Psoas muscle (tissue), 8 donors: Measurements from ENCODE around the gene OTUB1. TPM values are rescaled to one million over a fixed set of nuclear protein-coding genes. Genes with fewer than 3 reads are reported as not detected.
"Not testable (repeated sequence)": the region's sequence is repeated elsewhere in the genome, so short reads cannot be mapped to it uniquely, and the experiment has no call there.

Source experiments
- ATAC-seq, 4 donors: fragments of 200-7000 bp; cut with Tn5 transposase; one replicate each; pipeline ENCODE4 v1.9.1; 2020; ENCODE audit warnings: moderate library complexity in 3 of 4, mild to moderate bottlenecking in 2 of 4
- DNase-seq, 2 donors: peaks; one replicate each; pipeline ENCODE4 v3.0.0-alpha.2; 2020
- H3K27ac ChIP-seq: fragments of 200-600 bp; one replicate; pipeline ENCODE4 v1.8.0; 2022
- H3K27me3 ChIP-seq, 3 donors: fragments of 200-600 bp in 1 of 3; one replicate each; pipeline versions ENCODE4 v1.6.1 to v1.8.0; 2013 to 2022; ENCODE audit warnings: low read length in 2 of 3, mild to moderate bottlenecking in 2 of 3, moderate library complexity in 1 of 3; ENCODE audit not compliant: insufficient read depth in 3 of 3
- H3K36me3 ChIP-seq, 2 donors: fragments of 200-600 bp in 1 of 2; one replicate each; pipeline versions ENCODE4 v1.6.1 to v1.8.0; 2013 to 2022; ENCODE audit warnings: low read depth in 1 of 2, mild to moderate bottlenecking in 1 of 2, moderate library complexity in 1 of 2; ENCODE audit not compliant: insufficient read depth in 1 of 2
- H3K4me1 ChIP-seq: fragments of 200-600 bp; one replicate; pipeline ENCODE4 v1.8.0; 2022
- H3K4me3 ChIP-seq: fragments of 200-600 bp; one replicate; pipeline ENCODE4 v1.8.0; 2022; ENCODE audit warnings: mild to moderate bottlenecking
- H3K9me3 ChIP-seq: fragments of 200-600 bp; one replicate; pipeline ENCODE4 v1.8.0; 2022
- WGBS, 3 donors: extraction: QIAGEN DNeasy Blood & Tissue Kit; methylation state at CpG; one replicate each; pipeline versions ENCODE4 v1.1.6 to v1.1.7; 2013; 5-methylcytosine and 5-hydroxymethylcytosine counted together
- intact Hi-C, 2 donors: fragments of 100-400 bp; cut with DNase I; formaldehyde crosslinking; loops; one replicate each; pipeline versions ENCODE4 v1.11.0 to v1.14.2; 2022
- polyA plus RNA-seq, 3 donors: library from polyadenylated mRNA; stranded (reverse); fragments of 200-250 nt; gene quantifications; one replicate each; pipeline ENCODE4 v1.2.3, GENCODE V29; 2013
- total RNA-seq, 4 donors: library from RNA; stranded (reverse); fragmentation: NEBNext Ultra II Directional in 2 of 4; extraction: Animal tissue kit (Norgen Biotek cat#: 25700) in 2 of 4; gene quantifications; one replicate each; pipeline versions ENCODE4 v1.2.1 to v1.2.4, GENCODE V29; 2021 to 2023
- TF ChIP-seq, protein P1 (sequence below): fragments of 200-600 bp; IDR thresholded peaks from one replicate; pipeline ENCODE4 v1.8.0; 2022; ENCODE audit warnings: antibody characterized with exemption
- donor health status: healthy with polysubstance abuse.
- donor health status: DM: no; HTN: no; CAD: no; lungs with moderate emphysema.
- donor health status: Bipolar disorder and iron deficiency.
- donor health status: healthy.
- donor health status: DM: yes; HTN: yes; CAD: no.
- donor health status: DM: no; HTN: no; CAD: no.
- donor health status: DM: no; HTN: no; CAD: no.
- donor health status: DM: yes; HTN: yes; CAD: no.

The OTUB1 gene
- total and polyA plus RNA-seq, 7 donors, result 39.4 to 75.4 (median 47.8) TPM

GRCh38 chr11:63961608-63962412 is 24.4 kb upstream of the OTUB1 start:
- H3K4me1 ChIP-seq, result no peaks in the 10 kb centered on the region
- H3K27ac ChIP-seq, result no peak overlapping the region
- H3K9me3 ChIP-seq, result no peaks in the 10 kb centered on the region
- no peak overlapping the region for H3K4me3 ChIP-seq
- H3K36me3 ChIP-seq, result no peaks in the 10 kb centered on the region
- TF ChIP-seq, protein P1, sequence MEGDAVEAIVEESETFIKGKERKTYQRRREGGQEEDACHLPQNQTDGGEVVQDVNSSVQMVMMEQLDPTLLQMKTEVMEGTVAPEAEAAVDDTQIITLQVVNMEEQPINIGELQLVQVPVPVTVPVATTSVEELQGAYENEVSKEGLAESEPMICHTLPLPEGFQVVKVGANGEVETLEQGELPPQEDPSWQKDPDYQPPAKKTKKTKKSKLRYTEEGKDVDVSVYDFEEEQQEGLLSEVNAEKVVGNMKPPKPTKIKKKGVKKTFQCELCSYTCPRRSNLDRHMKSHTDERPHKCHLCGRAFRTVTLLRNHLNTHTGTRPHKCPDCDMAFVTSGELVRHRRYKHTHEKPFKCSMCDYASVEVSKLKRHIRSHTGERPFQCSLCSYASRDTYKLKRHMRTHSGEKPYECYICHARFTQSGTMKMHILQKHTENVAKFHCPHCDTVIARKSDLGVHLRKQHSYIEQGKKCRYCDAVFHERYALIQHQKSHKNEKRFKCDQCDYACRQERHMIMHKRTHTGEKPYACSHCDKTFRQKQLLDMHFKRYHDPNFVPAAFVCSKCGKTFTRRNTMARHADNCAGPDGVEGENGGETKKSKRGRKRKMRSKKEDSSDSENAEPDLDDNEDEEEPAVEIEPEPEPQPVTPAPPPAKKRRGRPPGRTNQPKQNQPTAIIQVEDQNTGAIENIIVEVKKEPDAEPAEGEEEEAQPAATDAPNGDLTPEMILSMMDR, result no peak
- intact Hi-C loops, result no loop called here
- peak; percentile 43 to 77 for DNase-seq
- peak; percentile 30 to 62 (median 52) for ATAC-seq
- 19 to 27% (median 22%) methylated on average over 19 of the region's 19 CpGs for WGBS, 3 donors
- no peaks in the 10 kb centered on the region for H3K27me3 ChIP-seq

DNA sequence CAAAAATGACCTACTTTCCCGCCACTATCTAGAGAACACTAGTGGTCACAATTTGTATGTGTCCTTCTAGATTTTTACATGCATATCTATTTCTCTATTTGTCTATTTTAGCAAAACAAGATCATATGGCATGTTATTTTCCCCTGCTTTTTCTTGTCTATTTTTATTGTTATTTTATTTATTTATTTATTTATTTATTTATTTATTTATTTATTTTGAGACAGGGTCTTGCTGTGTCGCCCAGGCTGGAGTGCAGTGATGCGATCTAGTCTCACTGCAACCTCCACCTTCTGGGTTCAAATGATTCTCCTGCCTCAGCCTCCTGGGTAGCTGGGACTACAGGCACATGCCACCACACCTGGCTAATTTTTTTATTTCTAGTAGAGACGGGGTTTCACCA is 22.3 kb upstream of the OTUB1 start:
- H3K4me1 ChIP-seq, intact Hi-C loops, H3K36me3 ChIP-seq, H3K9me3 ChIP-seq, H3K27ac ChIP-seq, ATAC-seq, DNase-seq, H3K4me3 ChIP-seq, H3K27me3 ChIP-seq: not testable (repeated sequence)
- WGBS, 3 donors, result 93 to 96% (median 95%) methylated on average over 4 of the region's 4 CpGs

GRCh38 chr11:63966444-63966843 is 19.8 kb upstream of the OTUB1 start:
- no peak for ATAC-seq
- no peak for DNase-seq
- Histone ChIP-seq H3K36me3 (no peaks in the 10 kb centered on the region), H3K27me3 (peaks cover 0 to under 1% (median 0%) of the 10 kb centered on the region in 3 donors), H3K27ac (no peak overlapping the region), H3K4me3 (no peak overlapping the region), H3K9me3 (no peaks in the 10 kb centered on the region), H3K4me1 (no peaks in the 10 kb centered on the region)
- intact Hi-C loops, result no loop called here
- TF ChIP-seq, protein P1, result no peak
- 97 to 100% (median 97%) methylated on average over 1 of the region's 1 CpG for WGBS, 3 donors

- intact Hi-C loops, result no loop called here
- TF ChIP-seq, protein P1, result no peak
- H3K36me3 ChIP-seq, result no peaks in the 10 kb centered on the region
- H3K27ac ChIP-seq, result no peak overlapping the region
- 71 to 96% (median 76%) methylated on average over 2 of the region's 2 CpGs for WGBS, 3 donors
- no peaks in the 10 kb centered on the region for H3K9me3 ChIP-seq
- ATAC-seq, result no peak
- no peak for DNase-seq
- peaks cover 0 to 1% (median 0%) of the 10 kb centered on the region in 3 donors for H3K27me3 ChIP-seq
- H3K4me1 ChIP-seq, result no peaks in the 10 kb centered on the region
- H3K4me3 ChIP-seq, result no peak overlapping the region
Measured at GRCh38 chr11:63969461-63969860, 16.8 kb upstream of the OTUB1 start.

DNA sequence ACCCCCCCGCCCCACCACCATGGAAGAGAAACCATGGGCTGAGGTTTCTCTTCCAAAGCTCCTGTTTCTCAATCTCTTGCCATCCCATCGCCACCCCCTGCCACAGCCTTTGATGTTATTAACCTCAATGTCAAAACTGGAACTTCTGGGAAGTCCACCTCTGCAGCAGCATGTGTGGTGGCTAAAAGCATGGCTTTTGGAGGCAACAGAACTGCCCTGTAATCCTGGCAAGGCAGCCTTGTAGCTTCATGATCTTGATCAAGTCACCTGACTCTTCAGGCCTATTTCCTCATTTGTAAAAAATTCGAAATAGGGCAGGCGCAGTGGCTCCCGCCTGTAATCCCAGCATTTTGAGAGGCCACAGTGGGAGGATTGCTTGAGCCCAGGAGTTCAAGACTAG is 15.3 kb upstream of the OTUB1 start:
- ATAC-seq (no peak), DNase-seq (no peak)
- no peaks in the 10 kb centered on the region for H3K9me3 ChIP-seq
- intact Hi-C loops, result no loop called here
- no peak overlapping the region for H3K4me3 ChIP-seq
- peaks cover 0 to 1% (median 0%) of the 10 kb centered on the region in 3 donors for H3K27me3 ChIP-seq
- WGBS, 3 donors, result 76 to 80% (median 78%) methylated on average over 5 of the region's 5 CpGs
- H3K36me3 ChIP-seq, result peaks cover 0 to 2% of the 10 kb centered on the region in 2 donors
- H3K27ac ChIP-seq, result no peak overlapping the region
- H3K4me1 ChIP-seq, result peaks cover 7% of the 10 kb centered on the region
- TF ChIP-seq, protein P1, result no peak

DNA sequence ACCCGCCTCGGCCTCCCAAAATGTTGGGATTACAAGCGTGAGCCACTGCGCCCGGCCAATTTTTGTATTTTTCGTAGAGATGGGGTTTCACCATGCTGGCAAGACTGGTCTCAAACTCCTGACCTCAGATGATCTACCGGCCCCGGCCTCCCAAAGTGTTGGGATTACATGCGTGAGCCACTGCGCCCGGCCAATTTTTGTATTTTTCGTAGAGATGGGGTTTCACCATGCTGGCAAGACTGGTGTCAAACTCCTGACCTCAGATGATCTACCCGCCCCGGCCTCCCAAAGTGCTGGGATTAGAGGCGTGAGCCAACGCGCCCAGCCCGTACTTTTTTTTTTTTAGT is 12.4 kb upstream of the OTUB1 start:
- intact Hi-C loops, H3K9me3 ChIP-seq, ATAC-seq, DNase-seq, H3K27me3 ChIP-seq, H3K27ac ChIP-seq: not testable (repeated sequence)
- peaks cover 18% of the 10 kb centered on the region for H3K4me1 ChIP-seq
- 55 to 60% (median 56%) methylated on average over 18 of the region's 18 CpGs for WGBS, 3 donors
- H3K4me3 ChIP-seq, result peak overlapping the region; percentile 100
- H3K36me3 ChIP-seq, result peaks cover 0 to 13% of the 10 kb centered on the region in 2 donors
